Measurements from ENCODE around the gene TTC16.
"Not testable (repeated sequence)": the region's sequence is repeated elsewhere in the genome, so short reads cannot be mapped to it uniquely, and the experiment has no call there.

Gene TTC16

DNA sequence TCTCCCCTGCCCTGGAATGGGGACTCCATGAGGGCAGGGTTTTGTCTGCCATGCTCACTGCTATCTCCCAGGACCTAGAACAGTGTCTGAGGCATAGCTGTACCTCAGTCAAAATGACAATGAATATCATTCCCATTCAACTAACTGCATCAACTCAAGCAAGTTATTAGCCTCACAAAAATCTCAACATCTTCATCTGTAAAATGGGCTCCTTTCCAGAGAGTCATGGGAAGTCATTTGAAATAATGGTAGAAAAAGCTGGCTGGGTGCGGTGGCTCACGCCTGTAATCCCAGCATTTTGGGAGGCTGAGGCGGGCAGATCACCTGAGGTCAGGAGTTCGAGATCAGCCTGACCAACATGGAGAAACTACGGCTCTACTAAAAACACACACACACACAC is 53.2 kb downstream of the TTC16 start:
- no peak for DNase-seq (ENCODE audit: low read depth)

DNA sequence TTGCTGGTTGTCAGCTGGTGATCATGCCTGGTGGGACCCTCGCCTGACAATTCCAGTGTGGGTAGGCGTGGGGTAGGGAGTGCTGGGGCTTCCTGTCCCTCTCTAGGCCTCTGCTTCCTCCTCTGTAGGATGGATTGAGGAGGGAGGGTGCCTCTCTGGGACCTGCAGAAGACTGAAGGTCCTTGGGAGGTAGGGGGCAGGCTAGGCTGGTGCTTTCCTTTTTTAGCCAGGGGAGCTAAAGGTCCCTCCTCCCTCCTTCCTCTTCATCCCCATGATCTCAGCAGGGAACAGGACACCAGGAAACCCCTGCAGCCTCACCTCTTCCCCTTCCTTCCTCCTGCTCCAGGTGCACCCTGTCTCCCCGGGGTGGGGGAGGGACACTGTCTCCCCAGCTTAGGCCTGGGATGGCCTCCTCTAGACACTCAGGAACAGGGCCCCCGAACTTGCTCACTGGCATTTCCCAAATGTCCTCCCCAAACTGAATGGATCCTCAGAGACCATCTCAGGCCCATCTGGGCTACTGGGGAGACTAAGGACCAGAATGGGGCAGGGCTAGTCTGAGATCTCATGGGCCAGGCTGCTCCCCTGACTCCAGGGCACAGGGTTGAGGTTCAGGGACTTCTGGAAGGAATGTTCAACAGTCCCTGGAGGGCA is 54.2 kb downstream of the TTC16 start:
- DNase-seq (ENCODE audit: low read depth): no peak

DNA sequence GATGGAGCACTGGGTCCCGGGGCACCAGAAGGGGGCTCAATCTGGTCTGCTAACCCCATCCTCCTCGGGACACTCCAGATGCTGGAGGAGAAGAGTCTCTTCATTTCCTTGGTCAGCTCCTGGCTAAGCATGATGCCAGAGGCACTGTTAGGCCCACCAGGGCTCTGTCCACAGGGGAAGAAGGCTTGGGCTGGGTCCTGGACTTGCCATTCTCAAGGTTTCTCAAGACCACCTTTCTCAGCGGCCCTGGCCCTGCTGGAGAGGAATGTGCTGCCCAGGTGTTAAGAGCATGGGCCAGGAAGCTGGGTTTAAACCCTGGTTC is 54.7 kb downstream of the TTC16 start:
- DNase-seq (ENCODE audit: low read depth): no peak

DNA sequence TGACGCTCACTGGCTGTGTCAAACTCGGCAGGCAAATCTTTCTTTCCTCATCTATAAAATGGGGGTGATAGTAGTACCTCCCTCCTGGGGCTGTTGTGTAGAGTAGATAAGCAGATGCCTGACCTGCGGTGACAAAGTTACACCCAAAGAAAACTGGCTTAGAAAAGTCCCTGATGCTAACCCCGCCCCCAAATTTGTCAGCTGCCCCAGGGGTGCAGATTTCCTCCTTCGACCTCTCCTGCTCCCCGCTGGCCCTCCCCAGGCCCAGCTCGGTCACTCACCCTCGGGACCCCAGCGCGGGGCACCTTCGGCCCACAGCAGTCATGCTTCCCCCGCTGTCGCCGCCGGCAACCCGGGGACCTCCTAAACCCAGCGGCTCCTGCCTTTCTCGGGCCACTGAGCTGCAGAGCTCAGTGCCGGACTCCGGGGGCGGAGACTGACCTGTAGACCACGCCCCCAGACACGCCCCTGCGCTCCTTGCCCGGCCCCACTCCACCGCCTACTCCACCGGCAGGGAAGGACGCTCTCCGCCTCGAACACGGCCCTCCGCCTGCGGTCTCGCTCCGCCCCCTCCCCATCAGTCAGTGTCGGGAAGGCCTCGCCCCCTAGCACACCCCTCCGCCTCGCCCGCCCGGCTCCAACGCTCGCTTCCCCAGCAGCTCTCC is 55.2 kb downstream of the TTC16 start:
- DNase-seq (ENCODE audit: low read depth): peak; percentile 96

DNA sequence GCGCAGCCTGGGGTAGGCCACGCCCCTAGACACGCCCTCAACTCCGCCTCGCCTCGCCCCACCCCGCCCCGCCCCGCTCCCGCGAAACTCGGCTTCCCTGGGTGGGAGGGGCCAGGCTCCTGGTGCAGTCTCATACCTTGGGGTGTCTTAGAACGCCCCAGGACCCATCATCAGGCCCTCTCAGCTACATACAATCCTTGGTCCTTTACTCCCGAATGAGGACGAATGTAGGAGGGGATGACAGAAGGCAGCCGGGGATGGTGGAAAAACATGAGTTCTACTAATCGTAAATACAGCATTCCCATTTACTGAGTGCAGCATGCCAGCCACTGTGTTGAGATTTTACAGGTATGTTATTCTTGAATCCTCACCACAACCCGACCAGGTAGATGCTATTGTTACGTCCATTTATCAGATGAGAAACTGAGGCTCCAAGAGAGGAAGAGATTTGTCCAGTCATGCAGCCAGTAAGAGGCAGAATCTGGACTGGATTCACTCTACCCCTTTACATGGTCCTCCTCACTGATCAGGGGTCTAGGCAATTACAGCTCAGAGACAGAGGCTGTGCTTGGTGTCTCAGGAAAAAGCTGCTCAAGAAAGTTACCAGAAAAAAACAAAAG is 55.8 kb downstream of the TTC16 start:
- no peak for DNase-seq (ENCODE audit: low read depth)

DNA sequence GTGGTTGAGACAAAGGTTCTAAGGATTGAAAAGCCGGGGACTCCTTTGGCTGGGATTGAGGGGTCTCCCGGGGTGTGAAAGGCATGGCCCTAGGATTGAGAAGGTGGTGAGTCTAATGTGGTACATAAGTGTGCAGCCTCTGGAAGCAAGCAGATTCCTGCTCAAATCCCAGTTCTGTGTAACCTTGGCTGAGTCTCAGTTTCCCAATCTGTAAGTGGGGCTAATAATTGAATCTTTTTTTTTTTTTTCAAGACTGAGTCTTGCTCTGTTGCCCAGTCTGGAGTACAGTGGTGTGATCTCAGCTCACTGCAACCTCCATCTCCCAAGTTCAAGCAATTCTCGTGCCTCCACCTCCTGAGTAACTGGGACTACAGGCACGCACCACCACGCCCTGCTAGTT is 56.7 kb downstream of the TTC16 start:
- DNase-seq (ENCODE audit: low read depth): no peak

DNA sequence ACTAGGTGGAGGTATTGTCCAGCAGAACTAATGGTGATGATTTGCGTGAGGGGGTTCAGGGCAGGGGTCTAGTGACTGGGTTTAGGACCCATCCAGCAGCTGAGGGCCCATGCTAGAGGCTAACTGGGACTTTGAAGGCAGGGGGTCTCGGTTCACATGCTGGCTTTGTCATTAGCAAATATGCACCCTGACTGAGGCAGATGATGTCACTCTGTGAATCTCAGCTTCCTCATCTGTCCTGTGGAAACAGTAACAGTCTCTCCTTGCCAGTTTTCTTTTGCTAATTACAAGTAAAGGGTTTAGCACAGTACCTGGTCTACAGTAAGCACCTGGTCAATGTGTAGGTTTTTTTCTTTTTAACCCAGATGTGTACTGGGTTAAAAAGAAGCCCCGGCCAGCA is 57.4 kb downstream of the TTC16 start:
- DNase-seq (ENCODE audit: low read depth): no peak

DNA sequence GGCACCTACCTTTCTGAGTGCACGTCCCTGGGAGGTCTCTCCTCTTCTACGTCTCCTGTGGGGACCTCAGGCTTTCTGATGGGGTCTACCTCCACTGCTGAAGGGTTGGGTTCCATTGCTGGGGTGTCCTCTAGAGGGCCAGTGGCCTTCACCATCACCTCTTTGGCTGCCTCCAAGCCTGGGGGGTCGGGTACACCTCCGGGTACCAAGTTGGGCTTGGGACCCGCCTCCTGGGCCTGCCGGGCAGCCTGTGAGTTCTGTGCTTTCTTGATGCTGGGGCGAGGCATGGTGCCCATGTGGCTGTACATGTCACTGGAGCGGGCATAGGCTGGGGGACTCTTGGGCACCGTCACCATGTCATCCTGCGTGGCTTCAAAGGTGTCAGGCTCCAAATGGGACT is 58.1 kb downstream of the TTC16 start:
- no peak for DNase-seq (ENCODE audit: low read depth)

DNA sequence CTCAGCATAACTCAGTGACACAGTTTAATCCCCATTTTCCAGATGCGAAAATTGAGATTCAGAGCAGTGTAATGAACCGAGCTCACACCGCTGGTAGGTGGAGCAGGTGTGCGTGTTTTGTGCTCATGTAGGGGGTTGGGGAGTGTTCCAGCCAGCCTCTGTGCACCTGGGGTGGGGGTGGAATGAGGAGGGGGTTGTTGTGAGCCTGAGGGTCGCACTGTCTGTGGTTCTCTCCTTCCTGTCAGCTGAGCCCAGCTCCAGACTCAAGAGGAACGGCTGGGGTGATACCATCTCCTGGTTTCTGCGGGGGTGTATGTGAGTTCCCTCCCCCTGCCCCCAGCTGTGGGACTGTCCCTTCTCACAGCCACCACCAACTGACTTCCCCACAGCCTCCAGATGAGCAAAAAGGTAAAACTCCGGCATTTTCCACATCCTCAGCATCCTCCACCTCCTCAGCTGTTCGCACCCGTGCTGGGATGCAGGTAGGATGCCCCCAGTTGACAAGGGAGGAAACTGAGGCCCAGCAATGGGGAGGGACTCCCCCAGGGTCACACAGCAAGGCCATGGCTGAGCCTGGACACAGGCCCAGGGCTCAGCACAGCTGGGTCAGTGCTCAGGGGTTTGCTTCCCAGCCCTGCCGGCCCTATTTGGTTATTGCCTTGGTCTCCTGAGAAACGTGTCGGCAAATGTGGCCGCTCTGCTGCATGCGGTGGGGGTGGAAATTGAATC is 60.5 kb downstream of the TTC16 start:
- no peak for DNase-seq (ENCODE audit: low read depth)

DNA sequence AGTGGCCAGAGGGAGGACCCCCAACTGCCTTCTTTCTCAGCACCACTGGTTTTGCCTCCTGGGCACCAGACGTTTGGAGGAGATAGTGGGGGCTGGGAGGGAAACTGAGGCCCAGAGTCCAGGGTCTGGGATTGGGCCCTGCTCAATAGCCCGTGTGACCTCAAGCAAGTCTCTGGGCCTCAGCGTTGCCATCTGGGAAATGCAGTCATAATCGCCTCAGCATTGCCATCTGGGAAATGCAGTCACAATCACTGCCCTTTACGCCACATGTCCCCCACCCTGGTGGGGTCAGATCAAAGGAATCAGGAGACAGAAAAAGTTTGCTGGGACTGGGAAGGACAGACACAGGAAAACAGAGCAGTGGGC is 61.0 kb downstream of the TTC16 start:
- no peak for DNase-seq (ENCODE audit: low read depth)

DNA sequence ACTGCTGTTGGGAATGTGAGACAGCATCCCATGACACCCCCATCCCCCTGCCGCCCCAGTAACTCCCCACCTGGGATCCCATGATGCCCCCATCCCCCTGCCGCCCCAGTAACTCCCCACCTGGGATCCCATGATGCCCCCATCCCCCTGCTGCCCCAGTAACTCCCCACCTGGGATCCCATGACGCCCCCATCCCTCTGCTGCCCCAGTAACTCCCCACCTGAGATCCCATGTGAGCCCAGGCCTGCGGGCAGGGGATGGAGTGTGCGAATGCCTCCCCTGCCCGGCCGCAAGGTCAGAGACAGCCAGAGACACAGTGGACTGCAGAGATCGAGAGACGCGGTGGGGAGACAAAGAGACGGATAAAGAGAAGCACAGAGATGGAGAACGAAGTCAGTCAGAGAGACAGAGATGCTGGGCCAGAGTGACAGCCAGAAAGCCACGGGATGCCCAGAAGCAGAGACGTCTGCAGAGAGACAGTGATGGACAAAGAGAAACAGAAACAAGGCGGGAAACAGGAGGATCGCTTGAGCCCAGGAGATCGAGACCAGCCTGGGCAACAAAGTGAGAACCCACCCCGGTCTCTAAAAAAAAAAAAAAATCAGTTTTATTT is 61.6 kb downstream of the TTC16 start:
- DNase-seq (ENCODE audit: low read depth): no peak

DNA sequence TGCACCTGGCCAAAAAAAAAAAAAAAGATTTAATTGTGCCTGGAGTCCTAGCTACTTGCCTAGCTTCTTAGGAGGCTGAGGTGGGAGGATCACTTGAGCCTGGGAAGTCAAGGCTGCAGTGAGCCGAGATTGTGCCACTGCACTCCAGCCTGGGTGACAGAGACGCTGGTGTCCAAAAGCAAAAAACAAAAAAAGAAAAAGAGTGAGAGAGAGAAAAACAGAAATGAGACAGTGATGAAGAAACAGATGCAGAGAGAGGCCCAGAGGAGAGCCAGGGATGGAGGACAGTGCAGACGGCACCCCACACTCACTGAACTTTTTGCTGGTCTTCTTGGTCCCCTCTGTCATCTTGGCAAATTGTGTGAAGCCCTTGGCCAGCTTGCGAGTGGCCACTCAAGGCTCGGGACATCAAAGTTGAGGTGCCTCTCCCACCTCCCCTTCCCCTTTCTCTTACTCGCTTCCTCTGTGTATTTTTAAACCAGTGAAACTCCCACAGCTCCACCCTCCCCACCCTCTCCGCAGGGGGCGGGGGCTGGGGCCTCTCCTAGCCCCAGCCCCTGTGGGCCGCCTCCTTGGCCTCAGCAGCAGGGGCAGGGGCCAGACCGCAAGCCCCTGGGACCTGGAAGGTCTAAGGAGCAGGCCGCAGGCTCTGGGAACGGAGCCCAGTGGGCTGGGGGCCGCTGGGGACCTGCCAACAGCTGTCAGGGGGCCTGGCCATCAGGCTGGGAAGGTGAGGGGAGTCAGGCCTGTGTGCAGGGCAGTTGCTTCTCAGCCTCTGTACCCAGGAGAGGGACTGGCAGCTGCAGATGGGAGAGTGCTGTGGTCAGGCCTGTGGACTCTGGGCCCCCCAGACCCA is 62.6 kb downstream of the TTC16 start, which contains the start of gene SH2D3C:
Gene SH2D3C, minus strand, starts transcription at position 387 of the 856 bp plus-strand sequence. Its CDS starts 39 bp downstream, at position 348.
- no peak for DNase-seq (ENCODE audit: low read depth)

DNA sequence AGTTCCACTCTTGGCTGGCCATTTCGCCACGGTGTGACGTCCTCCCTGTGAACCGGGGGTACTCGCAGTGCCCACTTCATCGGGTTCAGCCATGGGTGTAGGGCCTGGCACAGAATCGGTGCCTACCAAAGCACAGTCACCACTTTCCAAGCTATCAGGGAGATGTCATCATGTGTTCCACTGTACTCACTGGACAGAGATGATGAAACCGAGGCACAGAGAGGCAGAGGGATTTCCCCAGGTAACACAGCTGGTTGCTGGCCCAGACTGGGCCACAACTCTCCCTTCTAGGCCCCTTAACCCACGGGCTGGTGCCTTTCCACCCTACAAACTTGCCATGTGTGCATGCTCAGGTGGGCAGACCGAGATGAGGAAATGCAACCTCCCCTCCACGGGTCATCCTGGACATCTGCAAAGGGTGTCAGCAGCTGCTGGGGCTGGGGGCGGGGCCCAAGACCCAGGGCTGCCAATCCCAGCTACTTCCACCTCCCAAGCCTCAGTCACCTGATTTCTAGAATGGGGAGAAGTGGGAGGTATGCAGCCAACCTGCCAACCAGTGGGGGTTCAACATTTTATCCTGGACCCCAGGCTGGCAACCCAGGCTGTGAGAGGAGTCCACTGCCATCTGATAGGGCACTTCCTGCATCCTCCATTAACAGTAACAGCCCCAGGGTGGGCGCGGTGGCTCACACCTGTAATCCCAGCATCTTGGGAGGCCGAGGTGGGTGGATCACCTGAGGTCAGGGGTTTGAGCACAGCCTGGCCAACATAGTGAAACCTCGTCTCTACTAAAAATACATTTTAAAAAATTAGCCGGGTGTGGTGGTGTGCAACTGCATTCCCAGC is 63.5 kb downstream of the TTC16 start:
- DNase-seq (ENCODE audit: low read depth): peak; percentile 62

DNA sequence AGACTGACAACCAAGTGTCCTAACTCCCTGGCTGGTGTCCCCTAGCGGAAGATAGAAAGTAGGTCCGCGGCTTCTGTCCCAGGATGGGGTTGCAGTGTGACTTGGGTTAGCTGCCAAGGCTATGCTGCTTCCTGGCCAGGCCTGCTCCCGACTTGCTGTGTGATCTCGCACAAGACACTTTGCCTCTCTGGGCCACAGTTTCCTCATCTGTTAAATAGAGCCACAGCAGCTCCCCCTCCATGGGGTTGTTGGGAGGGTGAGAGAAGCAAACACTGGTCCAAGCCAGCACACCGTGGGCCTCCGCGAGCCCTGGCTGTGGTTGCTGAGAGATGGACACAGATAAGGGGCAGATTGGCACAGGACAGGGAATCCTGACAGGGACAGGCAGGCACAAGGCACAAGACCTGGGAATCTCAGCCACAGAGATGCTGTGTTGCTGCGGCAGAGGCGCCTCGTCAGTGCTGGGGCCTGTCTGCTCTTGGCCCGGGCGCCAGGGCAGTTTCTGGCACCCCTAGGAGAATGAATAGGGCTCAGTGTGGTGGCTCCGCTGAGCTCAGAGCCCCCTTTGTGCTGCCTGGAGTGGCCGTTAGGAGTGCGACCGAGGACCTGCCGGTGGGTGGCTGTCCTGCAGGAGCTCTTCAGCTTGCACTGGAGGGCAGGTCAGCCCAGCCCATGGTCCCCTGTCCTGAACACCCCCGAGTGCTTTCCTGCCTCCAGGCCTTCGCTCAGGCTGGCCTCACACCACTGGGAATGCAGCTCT is 64.4 kb downstream of the TTC16 start:
- DNase-seq (ENCODE audit: low read depth): no peak

DNA sequence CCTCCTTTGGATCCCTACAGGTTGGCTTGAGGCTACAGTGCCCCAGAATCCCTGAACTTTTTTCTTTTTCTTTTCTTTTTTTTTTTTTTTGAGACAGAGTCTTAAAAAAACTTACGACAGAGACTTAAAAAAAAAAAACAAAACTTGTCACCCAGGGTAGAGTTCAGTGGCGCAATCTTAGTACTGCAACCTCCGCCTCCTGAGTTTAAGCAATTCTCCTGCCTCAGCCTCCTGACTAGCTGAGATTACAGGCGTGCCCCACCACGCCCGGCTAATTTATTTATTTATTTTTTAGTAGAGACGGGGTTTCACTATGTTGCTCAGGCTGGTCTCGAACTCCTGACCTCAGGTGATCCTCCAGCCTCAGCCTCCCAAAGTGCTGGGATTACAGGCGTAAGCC is 65.0 kb downstream of the TTC16 start:
- DNase-seq (ENCODE audit: low read depth): not testable (repeated sequence)

Measured in fibroblast of the conjunctiva (primary cell).